Breast epithelium (tissue), 4 donors: ENCODE measurements around the gene PMPCA. TPM values are rescaled to one million over a fixed set of nuclear protein-coding genes. Genes with fewer than 3 reads are reported as not detected.

Experiments
- DNase-seq, 2 donors: peaks; one replicate each; pipeline ENCODE4 v3.0.0-alpha.2; 2019; ENCODE audit warnings: low spot score in 2 of 2
- H3K27ac ChIP-seq, 2 donors: fragments of 200-600 bp; sonication (generic) in 1 of 2; one replicate each; pipeline ENCODE4 v1.5.1; 2016 to 2019; ENCODE audit warnings: mild to moderate bottlenecking in 1 of 2
- H3K27me3 ChIP-seq, 2 donors: fragments of 200-600 bp; sonication (generic) in 1 of 2; one replicate each; pipeline versions ENCODE4 v1.5.1 to v1.6.0; 2017 to 2019; ENCODE audit warnings: control low read depth in 1 of 2, mild to moderate bottlenecking in 1 of 2
- H3K36me3 ChIP-seq: fragments of 200-600 bp; one replicate; pipeline ENCODE4 v1.5.1; 2019
- H3K4me1 ChIP-seq, 2 donors: fragments of 200-600 bp; sonication (generic); one replicate each; pipeline ENCODE4 v1.5.1; 2016 to 2019; ENCODE audit warnings: control low read depth in 1 of 2
- H3K4me3 ChIP-seq, 3 donors: fragments of 200-600 bp; sonication (generic); 1 replicate in 2 of 3; 2 replicates in 1 of 3; pipeline ENCODE4 v1.5.1; 2016 to 2019; ENCODE audit warnings: mild to moderate bottlenecking in 3 of 3, moderate library complexity in 2 of 3
- H3K9me3 ChIP-seq, 2 donors: fragments of 200-600 bp; sonication (generic) in 1 of 2; one replicate each; pipeline ENCODE4 v1.5.1; 2016 to 2019; ENCODE audit warnings: control low read depth in 1 of 2
- CTCF ChIP-seq, 3 donors: fragments of 450-650 bp; IDR thresholded peaks; one replicate each; pipeline ENCODE4 v1.5.1; 2016 to 2017; ENCODE audit warnings: antibody characterized with exemption in 3 of 3, mild to moderate bottlenecking in 3 of 3, moderate library complexity in 3 of 3
- POLR2A ChIP-seq: fragments of 450-650 bp; IDR thresholded peaks from one replicate; pipeline ENCODE4 v1.6.1; 2016; ENCODE audit warnings: antibody characterized with exemption, mild to moderate bottlenecking, moderate library complexity
- POLR2AphosphoS5 ChIP-seq, 3 donors: sonication (generic); formaldehyde crosslinking; IDR thresholded peaks; one replicate each; pipeline ENCODE4 v1.6.1; 2017; ENCODE audit warnings: antibody characterized with exemption in 3 of 3
- intact Hi-C: fragments of 100-400 bp; cut with DNase I; formaldehyde crosslinking; loops from one replicate; pipeline ENCODE4 v1.15.1; 2023; ENCODE audit warnings: low total_unique reads
- total RNA-seq, 3 donors: library from RNA; depleted of rRNA; stranded (reverse); fragments of >200 nt; gene quantifications; one replicate each; pipeline ENCODE4 v1.1.0, GENCODE V29; 2016

Gene PMPCA
- total RNA-seq, 3 donors from 2014 or later: 31.4 to 37.0 (median 35.1) TPM

GRCh38 chr9:136366826-136367225 is 43.6 kb upstream of the PMPCA start:
- no peaks in the 10 kb centered on the region for H3K27me3 ChIP-seq
- no peaks in the 10 kb centered on the region for H3K9me3 ChIP-seq
- H3K36me3 ChIP-seq: no peaks in the 10 kb centered on the region
- no peak for DNase-seq
- no peak overlapping the region for H3K4me3 ChIP-seq
- H3K27ac ChIP-seq: no peak overlapping the region
- no peak for TF ChIP-seq POLR2A
- no peak for TF ChIP-seq CTCF (IDR thresholded peaks at IDR 0.05)
- no peak for TF ChIP-seq POLR2AphosphoS5 (IDR thresholded peaks at IDR 0.05)
- H3K4me1 ChIP-seq: peaks cover 0 to 7% of the 10 kb centered on the region in 2 donors
- intact Hi-C loops: no loop called here

- Histone ChIP-seq H3K27ac (no peak overlapping the region), H3K27me3 (no peaks in the 10 kb centered on the region), H3K9me3 (no peaks in the 10 kb centered on the region), H3K4me3 (no peak overlapping the region), H3K4me1 (peaks cover 2 to 7% of the 10 kb centered on the region in 2 donors), H3K36me3 (no peaks in the 10 kb centered on the region)
- intact Hi-C loops: no loop called here
- TF ChIP-seq CTCF (IDR thresholded peaks at IDR 0.05): no peak
- no peak for TF ChIP-seq POLR2A
- TF ChIP-seq POLR2AphosphoS5 (IDR thresholded peaks at IDR 0.05): no peak
- no peak for DNase-seq
These were observed 42.9 kb upstream of the PMPCA start for GRCh38 chr9:136367296-136368145.

GRCh38 chr9:136368190-136368589 is 42.3 kb upstream of the PMPCA start:
- H3K27ac ChIP-seq: no peak overlapping the region
- no peak overlapping the region for H3K4me3 ChIP-seq
- no peaks in the 10 kb centered on the region for H3K36me3 ChIP-seq
- TF ChIP-seq CTCF (IDR thresholded peaks at IDR 0.05): no peak
- no peak for TF ChIP-seq POLR2A
- no peak for TF ChIP-seq POLR2AphosphoS5 (IDR thresholded peaks at IDR 0.05)
- peaks cover 7 to 8% of the 10 kb centered on the region in 2 donors for H3K4me1 ChIP-seq
- H3K27me3 ChIP-seq: no peaks in the 10 kb centered on the region
- no peaks in the 10 kb centered on the region for H3K9me3 ChIP-seq
- intact Hi-C loops: no loop called here
- DNase-seq: no peak

GRCh38 chr9:136370037-136370436 is 40.4 kb upstream of the PMPCA start:
- intact Hi-C loops: no loop called here
- no peak for TF ChIP-seq POLR2AphosphoS5 (IDR thresholded peaks at IDR 0.05)
- no peak for TF ChIP-seq POLR2A
- TF ChIP-seq CTCF (IDR thresholded peaks at IDR 0.05): no peak
- no peak for DNase-seq
- no peak overlapping the region for H3K27ac ChIP-seq
- H3K9me3 ChIP-seq: no peaks in the 10 kb centered on the region
- no peaks in the 10 kb centered on the region for H3K27me3 ChIP-seq
- peaks cover 0 to 8% of the 10 kb centered on the region in 2 donors for H3K4me1 ChIP-seq
- H3K4me3 ChIP-seq: no peak overlapping the region
- H3K36me3 ChIP-seq: no peaks in the 10 kb centered on the region

- peaks cover 0 to 8% of the 10 kb centered on the region in 2 donors for H3K4me1 ChIP-seq
- no peaks in the 10 kb centered on the region for H3K36me3 ChIP-seq
- no peaks in the 10 kb centered on the region for H3K9me3 ChIP-seq
- no peak for DNase-seq
- no peak for TF ChIP-seq CTCF (IDR thresholded peaks at IDR 0.05)
- H3K27me3 ChIP-seq: no peaks in the 10 kb centered on the region
- no peak overlapping the region for H3K27ac ChIP-seq
- intact Hi-C loops: no loop called here
- no peak overlapping the region for H3K4me3 ChIP-seq
These were observed 39.5 kb upstream of the PMPCA start for GRCh38 chr9:136370687-136371532.
